Mesendoderm (in vitro differentiated cells): Measurements from ENCODE around the gene TMEM59L. TPM values are rescaled to one million over a fixed set of nuclear protein-coding genes. Genes with fewer than 3 reads are reported as not detected.

Source experiments
- DNase-seq: peaks from one replicate; pipeline ENCODE4 v3.0.0; 2013
- H2AK5ac ChIP-seq: 2 replicates; pipeline ENCODE4 v1.6.1; 2013; ENCODE audit warnings: low read length, inconsistent platforms
- H2BK120ac ChIP-seq: 2 replicates; pipeline ENCODE4 v1.6.1; 2013; ENCODE audit warnings: low read depth, mild to moderate bottlenecking, low read length, moderate library complexity, mixed read lengths
- H2BK15ac ChIP-seq: replicated peaks from 2 replicates; pipeline ENCODE4 v1.6.1; 2013; ENCODE audit warnings: low read depth, mild to moderate bottlenecking, moderate library complexity
- H2BK5ac ChIP-seq: 2 replicates; pipeline ENCODE4 v1.6.1; 2013; ENCODE audit warnings: low read length, inconsistent platforms
- H3K18ac ChIP-seq: 2 replicates; pipeline ENCODE4 v1.6.1; 2013; ENCODE audit warnings: mild to moderate bottlenecking, low read length, mixed read lengths
- H3K23ac ChIP-seq: one replicate; pipeline ENCODE4 v1.6.1; 2013; ENCODE audit warnings: low read length
- H3K27ac ChIP-seq: 2 replicates; pipeline ENCODE4 v1.5.1; 2013; ENCODE audit warnings: low read depth, mild to moderate bottlenecking, inconsistent platforms, low read length, moderate library complexity
- H3K27me3 ChIP-seq: 2 replicates; pipeline ENCODE4 v1.6.1; 2013; ENCODE audit warnings: low read length, control low read depth, mild to moderate bottlenecking, inconsistent platforms; ENCODE audit not compliant: insufficient read depth, poor library complexity
- H3K36me3 ChIP-seq: 2 replicates; pipeline ENCODE4 v1.6.1; 2013; ENCODE audit warnings: low read length, inconsistent platforms; ENCODE audit not compliant: control insufficient read depth, insufficient read depth
- H3K4ac ChIP-seq: one replicate; pipeline ENCODE4 v1.6.1; 2013; ENCODE audit warnings: low read depth, mild to moderate bottlenecking, low read length, moderate library complexity
- H3K4me1 ChIP-seq: 2 replicates; pipeline ENCODE4 v1.6.1; 2013; ENCODE audit warnings: low read depth, low read length, inconsistent platforms; ENCODE audit not compliant: control insufficient read depth
- H3K4me2 ChIP-seq: 2 replicates; pipeline ENCODE4 v1.6.1; 2013; ENCODE audit warnings: low read length
- H3K4me3 ChIP-seq: 2 replicates; pipeline ENCODE4 v1.5.1; 2013; ENCODE audit warnings: mild to moderate bottlenecking, low read length
- H3K56ac ChIP-seq: one replicate; pipeline ENCODE4 v1.6.1; 2013; ENCODE audit warnings: low read length
- H3K79me1 ChIP-seq: 2 replicates; pipeline ENCODE4 v1.6.1; 2013; ENCODE audit warnings: low read length, inconsistent platforms
- H3K79me2 ChIP-seq: 2 replicates; pipeline ENCODE4 v1.6.1; 2013; ENCODE audit warnings: mild to moderate bottlenecking, low read length; ENCODE audit not compliant: control insufficient read depth, insufficient read depth
- H3K9ac ChIP-seq: 2 replicates; pipeline ENCODE4 v1.6.1; 2013; ENCODE audit warnings: low read length, inconsistent platforms
- H4K5ac ChIP-seq: one replicate; pipeline ENCODE4 v1.6.1; 2013; ENCODE audit warnings: low read length
- H4K8ac ChIP-seq: one replicate; pipeline ENCODE4 v1.6.1; 2013; ENCODE audit warnings: low read depth, mild to moderate bottlenecking, control low read depth, low read length, moderate library complexity
- WGBS: extraction: QIAGEN DNeasy Blood & Tissue Kit; methylation state at CpG from one replicate; pipeline ENCODE4 v1.1.7; 2013; ENCODE audit warnings: low lambda C conversion rate, missing lambda C conversion rate; ENCODE audit not compliant: insufficient coverage; ENCODE audit errors: extremely low coverage; 5-methylcytosine and 5-hydroxymethylcytosine counted together
- small RNA-seq: library from polyadenylated mRNA; stranded (forward); fragments of <200 nt; extraction: miRNeasy Mini kit (QIAGEN cat#:217004); gene quantifications from one replicate; pipeline ENCODE3, GENCODE V24; 2013; ENCODE audit not compliant: insufficient read depth

The TMEM59L gene

GRCh38 chr19:18669883-18670282 is 57.2 kb downstream of the TMEM59L start:
- Histone ChIP-seq H2BK120ac (no peak overlapping the region), H3K18ac (no peak overlapping the region), H3K27ac (no peak overlapping the region), H4K8ac (no peak overlapping the region), H2AK5ac (no peak overlapping the region), H3K56ac (no peak overlapping the region), H3K4ac (no peak overlapping the region), H3K36me3 (no peaks in the 10 kb centered on the region), H2BK5ac (no peak overlapping the region), H3K4me1 (no peaks in the 10 kb centered on the region), H2BK15ac (no peak overlapping the region), H3K79me2 (no peaks in the 10 kb centered on the region), H3K4me3 (no peak overlapping the region), H4K5ac (no peak overlapping the region), H3K9ac (no peak overlapping the region), H3K79me1 (no peaks in the 10 kb centered on the region), H3K4me2 (no peak overlapping the region), H3K27me3 (no peaks in the 10 kb centered on the region), H3K23ac (no peak overlapping the region)
- no peak for DNase-seq
- WGBS = no CpG with 5 or more reads among the region's 11 CpGs

GRCh38 chr19:18670312-18670711 is 57.6 kb downstream of the TMEM59L start:
- Histone ChIP-seq H2BK120ac (no peak overlapping the region), H2BK15ac (no peak overlapping the region), H4K5ac (no peak overlapping the region), H3K4me2 (no peak overlapping the region), H3K79me1 (no peaks in the 10 kb centered on the region), H3K27ac (no peak overlapping the region), H3K4ac (no peak overlapping the region), H3K9ac (no peak overlapping the region), H3K79me2 (no peaks in the 10 kb centered on the region), H3K4me3 (no peak overlapping the region), H2BK5ac (no peak overlapping the region), H3K27me3 (no peaks in the 10 kb centered on the region), H3K18ac (no peak overlapping the region), H3K36me3 (no peaks in the 10 kb centered on the region), H3K4me1 (no peaks in the 10 kb centered on the region), H2AK5ac (no peak overlapping the region), H4K8ac (no peak overlapping the region), H3K56ac (no peak overlapping the region), H3K23ac (no peak overlapping the region)
- WGBS = no CpG with 5 or more reads among the region's 13 CpGs
- DNase-seq = no peak

Small RNA genes within 50 kb of the gene (small RNA-seq; reads per million reads assigned to genes)
- not detected for gene RN7SL155P
